T1000 (cell line): Measurements from ENCODE around the gene ACTL8.

ENCODE experiments used
- DNase-seq: peaks from one replicate; lab custom pipeline; 2025; ENCODE audit warnings: mixed read lengths; lab: John Stamatoyannopoulos, UW

ACTL8 gene, protein sequence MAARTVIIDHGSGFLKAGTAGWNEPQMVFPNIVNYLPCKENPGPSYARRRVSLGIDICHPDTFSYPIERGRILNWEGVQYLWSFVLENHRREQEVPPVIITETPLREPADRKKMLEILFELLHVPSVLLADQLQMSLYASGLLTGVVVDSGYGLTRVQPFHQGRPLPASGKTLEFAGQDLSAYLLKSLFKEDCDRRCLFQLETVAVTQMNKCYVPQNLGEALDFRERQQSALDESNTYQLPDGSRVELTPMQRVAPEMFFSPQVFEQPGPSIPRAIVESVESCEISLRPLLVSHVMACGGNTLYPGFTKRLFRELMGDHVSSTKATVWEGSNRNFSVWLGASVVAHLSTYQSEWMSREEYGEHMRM

DNA sequence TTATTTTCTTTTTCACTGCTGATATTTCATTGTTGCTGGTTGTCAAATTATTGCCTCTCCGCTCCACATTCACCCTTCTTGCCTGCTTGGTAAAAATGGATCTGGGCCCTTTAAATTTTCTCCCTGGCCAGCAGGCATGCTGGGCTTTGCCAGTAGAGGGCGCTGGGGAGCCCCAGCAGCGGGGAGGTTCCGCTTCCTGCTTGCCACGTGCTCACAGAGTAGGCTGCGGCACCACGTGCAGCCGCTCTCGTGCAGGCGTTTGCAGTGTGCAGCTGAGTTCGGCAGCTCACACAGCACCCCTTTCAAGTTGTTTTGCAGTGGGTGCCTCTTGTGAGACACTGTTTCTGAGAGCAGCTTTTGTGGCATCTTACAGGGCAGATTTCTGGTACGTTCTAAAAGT is at the start of gene ACTL8:
ACTL8 (plus strand) TSS at position 214 of the 400 bp plus-strand sequence. CDS start 67,676 bp downstream, outside the sequence.
- no peak for DNase-seq

DNA sequence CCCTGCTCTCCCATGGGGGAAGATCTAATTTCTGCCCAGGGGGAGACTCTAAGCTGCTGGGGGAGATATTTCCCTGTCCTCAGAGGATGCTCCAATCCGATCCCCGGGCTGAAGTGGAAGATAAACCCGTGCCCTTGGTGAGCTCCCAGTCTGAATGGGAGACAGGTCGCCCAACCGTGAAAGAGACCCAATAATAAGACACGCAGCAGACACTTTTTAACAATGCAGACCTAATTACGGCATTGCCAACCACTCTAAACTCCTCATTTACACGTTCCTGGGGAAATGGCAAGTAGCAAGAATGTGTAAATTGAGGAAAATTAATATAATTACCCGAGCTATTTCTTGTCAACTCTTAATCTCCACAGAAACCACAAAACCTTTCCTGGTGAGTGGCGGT is 48.7 kb upstream of the ACTL8 start:
- DNase-seq, result no peak

DNA sequence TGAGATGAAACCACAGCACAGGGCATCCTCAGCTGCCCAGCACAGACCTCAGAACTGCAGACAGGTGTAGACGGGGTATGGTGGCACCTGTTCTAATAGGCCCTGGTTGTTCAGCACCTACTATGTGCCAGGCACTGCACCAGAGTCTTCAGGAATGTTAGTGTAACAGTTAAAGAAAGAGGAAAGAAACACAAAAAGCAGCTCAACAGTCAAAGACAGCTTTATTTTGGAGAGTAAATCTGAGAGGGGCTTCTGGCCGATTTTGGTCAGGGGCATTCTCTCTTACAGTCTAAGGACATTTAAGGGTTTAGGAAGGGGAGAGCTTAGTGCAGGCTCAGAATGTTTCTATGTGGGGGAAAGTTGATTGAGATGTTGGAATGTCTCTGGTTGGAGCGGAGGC is 45.2 kb upstream of the ACTL8 start:
- DNase-seq, result no peak

DNA sequence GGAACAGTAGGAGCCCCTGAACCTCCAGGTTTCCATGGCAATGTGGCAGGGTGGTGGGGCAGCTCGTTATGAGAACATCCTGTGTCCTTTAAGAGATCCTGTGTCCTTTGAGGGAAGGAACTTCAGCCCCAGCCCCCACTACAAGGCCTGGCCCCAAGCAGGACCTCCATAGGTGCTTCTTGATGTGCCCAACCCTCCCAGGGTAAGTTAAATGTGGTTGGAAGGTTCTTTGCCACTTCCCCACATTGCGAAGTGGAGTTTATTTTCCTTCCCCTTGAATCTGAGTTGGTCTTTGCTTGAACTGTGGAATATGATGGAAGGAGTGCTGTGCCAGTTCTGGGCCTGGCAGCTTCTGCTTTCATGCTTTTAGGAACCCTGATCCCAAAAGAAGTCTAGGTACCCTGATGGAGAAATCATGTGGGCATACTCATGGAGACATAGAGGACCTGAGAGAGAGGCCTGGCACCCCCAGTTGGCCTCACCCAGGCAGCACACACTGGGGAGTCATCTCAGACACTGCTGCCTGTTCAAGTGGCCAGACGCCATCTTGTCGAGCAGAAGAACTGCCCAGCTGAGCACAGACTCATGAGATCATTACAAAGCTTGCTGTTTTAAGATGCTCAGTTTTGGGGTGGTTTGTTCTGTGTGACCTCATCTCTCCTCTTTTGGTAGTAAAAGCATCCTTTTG is 44.1 kb upstream of the ACTL8 start:
- DNase-seq, result no peak

DNA sequence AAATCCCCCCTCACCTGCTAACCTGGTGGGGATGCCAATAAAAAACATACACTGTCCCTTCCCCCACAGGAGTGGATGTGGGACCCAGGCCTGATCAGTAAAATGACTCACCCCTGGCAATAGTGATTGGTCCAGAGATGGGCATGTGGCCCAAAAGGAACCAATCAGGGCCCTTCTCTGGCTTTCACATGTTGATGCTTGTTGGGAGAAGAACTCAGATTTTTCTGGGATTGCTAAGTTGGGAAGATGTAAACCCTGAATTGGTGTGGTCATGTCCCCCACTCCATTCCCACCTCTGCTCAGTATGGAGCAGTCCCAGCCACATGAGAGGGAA is 43.6 kb upstream of the ACTL8 start:
- no peak for DNase-seq

DNA sequence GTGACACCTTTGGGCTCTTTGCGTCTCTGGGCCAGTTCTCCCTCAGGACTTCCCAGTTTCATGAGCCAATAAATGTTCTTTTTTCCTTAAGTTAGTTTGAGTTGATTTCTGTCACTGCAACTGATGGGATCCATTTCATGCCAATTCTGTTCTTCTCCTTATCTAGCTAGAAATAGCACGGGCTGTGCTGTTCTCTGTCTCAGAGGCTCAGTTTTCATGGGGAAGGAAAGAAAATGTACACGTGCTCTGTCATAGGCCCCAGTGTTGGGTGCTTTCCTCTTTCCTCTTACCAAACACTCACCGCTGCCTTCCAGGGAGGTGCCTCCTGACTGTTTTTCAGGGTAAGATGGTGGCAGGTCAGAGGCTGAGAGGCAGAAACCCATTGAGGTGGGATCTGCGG is 43.2 kb upstream of the ACTL8 start:
- DNase-seq, result no peak

DNA sequence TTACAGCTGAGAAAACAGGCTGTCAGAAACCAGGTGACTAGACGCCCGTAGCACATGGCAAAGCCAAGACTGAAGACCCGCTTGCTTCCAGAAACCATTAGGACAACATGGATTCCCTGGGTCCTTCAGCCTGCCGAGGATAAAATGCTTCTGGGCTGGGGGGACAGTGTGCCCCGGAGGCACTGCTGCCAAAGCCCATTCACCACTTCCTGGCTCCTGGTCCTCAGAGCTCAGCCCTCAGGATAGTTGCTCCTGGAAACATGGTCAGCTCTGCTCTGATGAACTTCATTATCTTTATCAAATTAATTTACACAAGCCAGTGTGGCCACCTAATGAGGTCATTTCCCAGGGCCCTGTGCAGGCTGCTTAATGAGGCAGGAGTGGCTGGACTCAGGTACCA is 41.1 kb upstream of the ACTL8 start:
- DNase-seq, result no peak

DNA sequence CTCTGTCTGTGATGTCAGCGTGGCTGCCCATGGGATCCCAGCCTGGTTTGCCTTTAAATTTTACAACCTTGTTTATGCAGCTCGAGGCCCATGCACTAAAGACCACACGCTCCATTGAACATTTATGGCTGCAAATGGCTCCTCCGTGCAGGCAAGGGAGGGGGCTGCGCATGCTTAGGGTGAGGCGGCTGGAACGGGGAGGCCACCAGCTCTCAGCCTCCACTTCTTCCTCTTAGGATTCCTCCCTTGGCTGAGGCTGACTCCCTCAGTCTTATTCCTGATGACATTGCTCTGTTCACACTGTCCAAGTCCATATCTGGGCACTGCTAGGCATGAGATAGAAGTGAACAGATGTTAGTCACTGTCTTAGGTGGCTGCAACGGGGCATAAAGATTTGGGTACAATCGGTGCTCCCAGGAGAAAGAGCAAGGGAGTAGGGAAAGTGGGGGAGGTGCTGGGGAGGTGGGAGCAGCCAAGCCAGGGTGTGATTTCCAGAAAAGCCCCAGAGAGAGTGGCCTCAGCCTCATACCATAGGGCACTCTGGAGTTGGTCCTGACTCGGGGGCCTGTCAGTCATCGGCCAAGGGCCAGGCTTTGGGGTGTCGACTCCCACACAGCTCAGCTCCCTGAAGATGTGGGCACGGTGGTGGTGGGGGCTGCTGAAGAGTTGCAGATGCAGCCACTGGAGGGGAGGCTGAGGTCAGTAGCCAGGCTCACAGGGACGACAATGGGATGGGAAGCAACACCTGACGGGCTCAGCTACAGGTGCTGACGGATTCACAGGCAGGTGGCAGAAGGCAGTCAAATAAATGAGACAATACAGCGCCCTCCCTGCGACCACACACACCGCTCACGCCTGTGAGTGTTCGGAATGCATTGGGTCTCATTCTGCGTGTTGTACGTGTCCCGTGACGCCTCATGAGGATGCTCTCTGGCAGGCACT is 37.3 kb upstream of the ACTL8 start:
- DNase-seq, result no peak

DNA sequence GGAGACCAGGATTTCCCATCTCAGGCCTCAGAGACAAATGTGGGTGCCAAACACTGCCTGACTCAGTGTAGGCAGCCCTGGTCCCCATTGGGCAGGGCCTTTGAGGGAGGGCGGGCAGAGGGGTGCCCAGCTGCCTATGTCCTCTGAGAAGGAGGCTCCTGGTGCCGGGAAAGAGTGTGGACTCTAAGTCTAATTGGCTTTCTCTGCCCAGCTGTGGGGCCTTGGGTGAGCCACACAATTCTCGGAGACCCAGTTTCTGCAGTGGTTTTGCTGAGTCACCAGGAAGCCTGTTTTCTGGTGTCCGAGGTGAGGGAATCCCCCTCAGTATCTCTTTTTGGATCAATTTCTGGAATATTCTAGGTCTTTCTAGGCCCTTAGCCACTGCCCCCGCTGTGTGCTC is 35.3 kb upstream of the ACTL8 start:
- no peak for DNase-seq

DNA sequence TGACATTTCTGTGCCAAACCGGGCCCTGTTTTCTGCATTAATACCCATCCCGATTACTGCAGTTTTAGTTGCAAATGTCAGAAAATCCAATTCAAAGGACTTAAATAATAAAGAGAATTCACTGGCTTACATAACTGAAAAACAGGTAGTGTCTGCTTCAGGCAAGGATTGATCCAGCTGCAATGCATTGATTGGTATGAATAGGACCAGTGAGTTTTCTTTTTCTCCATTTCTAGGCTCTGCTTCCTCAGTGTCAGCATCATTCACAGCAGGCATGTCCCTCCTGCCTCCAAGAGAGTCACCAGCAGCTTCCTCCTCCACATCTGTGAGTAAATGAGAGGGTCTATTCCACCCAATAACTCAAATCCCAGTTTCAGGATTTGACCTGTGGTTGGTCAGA is 33.7 kb upstream of the ACTL8 start:
- no peak for DNase-seq

DNA sequence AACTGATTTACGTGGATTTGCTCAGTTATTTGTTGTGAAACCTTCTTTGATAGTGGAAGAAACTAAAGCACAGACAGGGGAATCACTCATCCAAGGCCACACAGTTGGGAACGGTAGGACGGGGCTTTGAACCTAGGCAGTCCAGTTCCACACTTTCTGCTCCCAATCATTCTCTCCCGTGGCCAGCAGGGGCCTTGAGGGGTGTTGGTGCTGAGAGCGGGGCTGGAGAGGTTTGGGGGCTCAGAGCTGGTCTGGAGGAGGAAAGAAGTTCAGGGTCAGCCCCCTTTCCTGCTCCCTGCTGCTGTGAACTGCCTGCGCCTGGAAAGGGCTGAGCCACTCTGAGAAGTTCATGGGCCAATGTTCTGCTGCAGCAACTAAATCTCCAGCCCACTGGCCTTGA is 31.4 kb upstream of the ACTL8 start:
- no peak for DNase-seq

DNA sequence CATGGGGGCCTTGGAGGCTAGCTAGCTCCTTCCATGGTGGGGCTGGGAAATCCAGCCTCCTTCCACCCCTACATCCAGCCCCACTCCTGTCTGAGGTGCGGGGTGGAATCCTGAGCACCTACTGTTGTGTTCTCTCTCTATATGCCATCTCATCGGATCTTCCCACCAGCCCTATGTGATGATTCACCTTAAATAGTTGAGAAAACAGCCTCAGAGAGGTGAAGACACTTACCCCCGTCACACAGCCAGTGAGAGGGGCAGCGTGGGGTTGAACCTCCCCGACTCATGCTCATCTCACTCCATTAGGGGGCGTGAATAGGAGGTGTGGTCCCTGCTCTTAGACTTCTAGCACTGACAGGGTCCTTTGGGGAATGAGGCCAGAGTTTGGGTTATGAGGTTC is 31.0 kb upstream of the ACTL8 start:
- DNase-seq, result no peak

DNA sequence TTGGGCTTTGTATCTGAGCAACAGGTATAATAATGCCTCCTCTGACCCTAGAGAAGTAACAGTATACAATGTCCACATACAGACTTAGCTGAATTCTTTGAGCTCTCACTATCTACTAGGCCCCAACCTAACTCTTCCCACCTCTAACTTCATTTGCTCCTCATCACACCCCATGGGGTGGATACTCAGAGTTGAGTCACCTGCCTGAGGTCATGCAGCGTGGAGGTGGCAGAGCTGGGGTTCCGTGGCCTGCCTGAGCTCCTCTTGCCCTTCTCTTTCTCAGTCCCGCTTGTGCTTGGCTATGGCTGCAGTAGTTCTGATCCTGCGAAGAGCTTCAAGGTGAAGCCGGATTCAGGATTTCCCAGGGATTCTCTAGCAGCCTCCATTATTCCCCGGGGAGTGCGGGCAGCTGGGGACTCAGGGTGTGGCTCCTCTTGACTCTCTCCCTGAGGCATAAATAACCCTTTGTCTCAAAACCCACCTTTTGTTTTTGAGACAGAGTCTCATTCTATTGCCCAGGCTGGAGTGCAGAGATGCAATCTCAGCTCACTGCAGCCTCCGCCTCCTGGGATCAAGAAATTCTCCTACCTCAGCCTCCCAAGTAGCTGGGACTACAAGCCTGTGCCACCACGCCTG is 29.9 kb upstream of the ACTL8 start:
- DNase-seq, result no peak

DNA sequence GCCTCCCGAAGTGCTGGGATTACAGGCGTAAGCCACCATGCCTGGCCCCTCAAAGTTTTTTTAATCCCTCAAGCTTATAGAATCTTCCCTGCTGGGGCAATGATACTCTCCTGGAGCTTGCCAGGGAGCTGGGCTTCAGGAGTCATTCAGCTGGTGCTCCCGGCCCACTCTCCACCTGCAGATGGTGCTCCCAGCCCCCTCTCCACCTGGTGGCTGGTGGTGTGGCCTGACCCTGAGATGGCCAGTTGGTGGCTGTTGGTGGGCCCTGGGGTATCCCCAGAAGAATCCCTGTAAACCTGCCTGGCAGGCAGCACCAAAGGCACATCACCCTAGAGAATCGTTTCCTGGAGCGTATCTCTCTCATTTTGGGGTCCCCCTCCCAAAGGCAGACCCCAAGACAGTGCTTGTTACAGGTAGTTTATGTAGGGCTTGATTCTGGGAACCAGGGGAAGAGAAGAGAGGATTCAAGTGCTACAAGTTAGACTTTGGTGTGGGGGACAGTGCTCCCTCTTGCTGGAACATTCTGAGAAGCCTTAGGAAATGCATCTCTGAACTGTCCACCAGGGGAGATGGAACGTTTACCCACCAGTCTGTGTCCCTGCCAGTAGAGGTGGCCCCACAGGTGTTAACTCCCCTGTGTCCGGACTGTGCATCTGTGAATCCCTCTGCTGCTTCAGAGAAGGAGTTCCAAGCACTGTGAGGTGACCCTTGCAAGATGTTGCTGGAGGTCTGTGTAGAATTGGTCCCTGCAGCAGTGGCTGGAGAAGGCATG is 29.1 kb upstream of the ACTL8 start:
- DNase-seq, result no peak

DNA sequence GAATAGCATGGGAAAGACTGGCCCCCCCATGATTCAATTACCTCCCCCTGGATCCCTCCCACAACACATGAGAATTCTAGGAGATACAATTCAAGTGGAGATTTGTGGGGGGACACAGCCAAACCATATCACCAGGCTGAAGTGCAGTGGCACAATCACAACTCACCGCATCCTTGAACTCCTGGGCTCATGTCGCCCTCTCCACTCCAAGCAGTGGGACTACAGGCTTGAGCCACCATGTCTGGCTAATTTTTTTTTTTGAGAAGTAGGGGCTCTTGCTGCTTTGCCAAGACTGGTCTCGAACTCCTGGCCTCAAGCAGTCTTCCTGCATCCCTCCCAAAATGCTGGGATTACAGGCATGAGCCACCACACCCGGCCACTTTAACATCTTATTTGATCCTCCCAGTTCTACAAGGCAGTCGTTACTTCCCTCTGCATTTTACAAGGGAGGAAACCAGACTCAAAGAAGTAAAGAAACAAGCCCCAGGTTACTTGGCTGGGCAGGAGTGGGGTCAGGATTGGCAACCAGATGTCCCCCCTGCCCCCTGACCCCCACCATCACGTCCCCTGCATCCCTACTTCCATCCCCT is 26.9 kb upstream of the ACTL8 start:
- DNase-seq, result no peak

DNA sequence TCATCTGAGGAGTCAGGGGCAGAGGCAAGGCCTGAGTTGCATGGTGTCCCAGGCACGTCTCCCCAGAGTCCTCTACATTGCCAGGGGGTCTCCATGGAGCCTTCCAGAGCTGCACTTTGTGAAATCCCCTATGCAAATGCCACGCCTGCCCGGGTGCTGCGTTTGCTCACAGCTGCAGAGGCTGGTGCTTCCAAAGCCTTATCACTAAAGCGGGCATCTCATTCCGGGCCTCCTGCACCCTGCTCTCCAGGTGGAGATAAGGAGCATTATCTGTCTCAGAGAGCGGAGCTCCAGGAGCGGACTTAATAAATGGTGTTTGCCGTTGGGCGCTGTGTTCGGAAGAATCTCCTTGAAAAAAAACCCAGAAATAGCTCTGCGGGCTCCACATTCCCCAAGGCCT is 25.9 kb upstream of the ACTL8 start:
- no peak for DNase-seq

DNA sequence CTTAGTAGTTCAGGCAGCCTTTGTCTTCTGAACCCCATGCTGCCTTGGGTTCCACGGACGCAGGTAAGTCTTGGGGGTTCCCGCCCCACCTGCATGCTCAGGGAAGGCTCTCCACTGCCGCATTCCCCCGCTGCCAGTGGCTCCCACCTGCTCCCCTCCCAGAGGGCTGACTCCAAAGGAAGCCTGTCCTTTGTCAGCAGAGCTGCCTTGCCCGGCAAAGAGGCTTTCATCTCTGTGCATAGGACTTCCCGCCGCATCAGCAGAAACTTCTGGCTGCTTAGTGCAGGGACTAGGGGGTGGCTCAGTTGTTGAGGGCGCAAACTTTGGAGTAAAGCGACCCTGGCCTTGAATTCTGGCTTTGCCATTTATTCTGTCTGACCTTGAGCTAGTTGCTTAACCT is 25.2 kb upstream of the ACTL8 start:
- DNase-seq, result no peak

DNA sequence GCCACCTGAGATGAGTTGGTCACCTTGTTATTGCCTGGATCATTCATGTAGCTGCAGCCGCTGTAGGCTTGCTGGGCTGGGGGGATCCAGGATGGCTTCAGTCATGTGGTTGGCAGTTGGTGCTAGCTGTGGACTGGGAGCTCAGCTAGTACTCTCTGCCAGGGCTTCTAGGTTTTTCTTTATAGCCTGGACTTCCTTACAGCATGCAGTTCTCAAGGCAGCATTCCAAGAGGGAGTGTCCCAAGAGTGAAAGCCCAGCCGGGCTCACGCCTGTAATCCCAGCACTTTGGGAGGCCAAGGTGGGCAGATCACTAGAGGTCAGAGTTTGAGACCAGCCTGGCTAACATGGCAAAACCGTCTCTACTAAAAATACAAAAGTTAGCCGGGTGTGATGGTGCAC is 23.7 kb upstream of the ACTL8 start:
- no peak for DNase-seq

DNA sequence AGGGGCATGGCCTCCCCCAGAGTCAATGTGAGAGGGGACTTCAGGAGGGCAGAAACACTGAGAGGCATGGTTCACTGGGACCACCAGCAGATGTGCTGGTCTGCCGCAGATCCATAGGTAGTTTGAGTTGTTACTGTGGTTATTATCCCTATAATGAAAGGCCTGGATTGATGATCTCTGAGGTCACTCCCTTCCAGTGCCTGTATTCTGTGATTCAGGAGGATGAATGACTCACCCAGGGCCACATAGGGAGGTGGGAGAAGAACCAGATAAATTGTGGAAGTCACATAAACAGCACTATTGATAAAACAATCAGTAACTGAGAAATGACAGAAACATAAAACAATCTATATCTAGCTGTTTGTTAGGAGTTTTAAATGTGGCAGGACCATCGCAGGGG is 22.7 kb upstream of the ACTL8 start:
- no peak for DNase-seq

DNA sequence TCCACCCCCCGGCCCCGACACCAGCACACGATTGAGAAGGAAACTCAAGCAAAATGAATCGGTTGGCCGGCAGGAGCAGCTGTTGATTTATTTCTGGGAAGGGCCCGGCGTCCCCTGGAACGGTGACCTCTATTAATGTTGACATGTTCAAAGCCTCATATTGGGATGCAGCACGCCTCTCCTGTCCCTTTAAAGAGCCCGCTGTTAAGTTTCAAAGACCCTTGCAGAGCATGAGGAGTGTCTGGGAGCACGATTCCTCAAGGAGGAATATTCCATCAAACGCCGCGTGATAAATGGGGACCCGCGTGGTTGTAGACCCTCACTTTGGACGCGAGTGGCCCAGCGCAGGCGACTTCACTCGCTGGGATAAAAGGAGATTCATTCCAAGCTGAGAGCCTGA is 21.5 kb upstream of the ACTL8 start:
- DNase-seq, result no peak

DNA sequence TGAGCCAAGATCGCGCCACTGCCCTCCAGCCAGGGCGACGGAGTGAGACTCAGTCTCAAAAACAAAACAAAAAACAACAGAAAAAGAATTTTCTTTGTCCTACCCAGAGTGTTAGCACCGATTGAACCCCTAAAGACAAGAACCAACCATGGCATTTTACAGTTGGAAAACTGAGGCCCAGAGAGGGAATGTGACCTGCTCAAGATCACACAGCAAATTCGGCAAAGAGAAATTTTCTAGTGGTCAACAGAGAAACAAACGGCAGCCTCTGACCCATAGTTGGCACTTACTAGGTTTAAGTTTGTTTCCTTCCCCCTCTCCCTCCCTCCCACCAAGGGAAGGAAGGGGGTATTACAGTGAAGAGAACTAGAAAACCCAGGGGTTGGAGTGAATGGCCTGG is 20.5 kb upstream of the ACTL8 start:
- no peak for DNase-seq
